Smooth muscle cell (in vitro differentiated cells): ENCODE data around the gene TPSB2. TPM values are rescaled to one million over a fixed set of nuclear protein-coding genes. Genes with fewer than 3 reads are reported as not detected.

Experiments used
- DNase-seq: peaks from one replicate; lab custom pipeline; 2025; ENCODE audit not compliant: unreplicated experiment; lab: John Stamatoyannopoulos, UW
- H2AFZ ChIP-seq: fragments of 200-600 bp; sonication (generic); 2 replicates; pipeline ENCODE4 v1.6.0; 2016; ENCODE audit warnings: antibody characterized with exemption, low read depth, mild to moderate bottlenecking
- H3F3A ChIP-seq: fragments of 200-600 bp; sonication (generic); 2 replicates; pipeline ENCODE4 v1.6.0; 2017; ENCODE audit warnings: antibody characterized with exemption, low read depth
- H3K27ac ChIP-seq: fragments of 200-600 bp; sonication (generic); 2 replicates; pipeline ENCODE4 v1.5.1; 2016; ENCODE audit warnings: low read depth, mild to moderate bottlenecking
- H3K27me3 ChIP-seq: fragments of 200-600 bp; sonication (generic); 2 replicates; pipeline ENCODE4 v1.6.1; 2016; ENCODE audit warnings: low read depth, mild to moderate bottlenecking
- H3K36me3 ChIP-seq: fragments of 200-600 bp; sonication (generic); 2 replicates; pipeline ENCODE4 v1.5.1; 2016; ENCODE audit warnings: low read depth
- H3K4me1 ChIP-seq: fragments of 200-600 bp; sonication (generic); 2 replicates; pipeline ENCODE4 v1.5.1; 2016; ENCODE audit warnings: low read depth
- H3K4me2 ChIP-seq: fragments of 200-600 bp; sonication (generic); 2 replicates; pipeline ENCODE4 v1.6.0; 2016; ENCODE audit warnings: mild to moderate bottlenecking
- H3K4me3 ChIP-seq: fragments of 200-600 bp; sonication (generic); 2 replicates; pipeline ENCODE4 v1.5.1; 2016; ENCODE audit warnings: mild to moderate bottlenecking
- H3K79me2 ChIP-seq: fragments of 200-600 bp; sonication (generic); 2 replicates; pipeline ENCODE4 v1.6.0; 2016; ENCODE audit warnings: low read depth, mild to moderate bottlenecking
- H3K9ac ChIP-seq: fragments of 200-600 bp; sonication (generic); 2 replicates; pipeline ENCODE4 v1.6.0; 2016; ENCODE audit warnings: low read depth
- H3K9me3 ChIP-seq: fragments of 200-600 bp; sonication (generic); replicated peaks from 2 replicates; pipeline ENCODE4 v1.5.1; 2016; ENCODE audit warnings: low read depth
- H4K20me1 ChIP-seq: fragments of 200-600 bp; sonication (generic); 2 replicates; pipeline ENCODE4 v1.6.0; 2016; ENCODE audit warnings: low read depth
- CTCF ChIP-seq: fragments of 200-600 bp; sonication (generic); IDR thresholded peaks from 2 replicates; pipeline ENCODE4 v1.5.1; 2017; ENCODE audit warnings: borderline replicate concordance, mild to moderate bottlenecking, antibody characterized with exemption; ENCODE audit not compliant: insufficient read depth, poor library complexity, severe bottlenecking
- WGBS: methylation state at CpG from one replicate; pipeline ENCODE4 v1.1.7; 2016; ENCODE audit warnings: low lambda C conversion rate; 5-methylcytosine and 5-hydroxymethylcytosine counted together
- polyA plus RNA-seq: library from polyadenylated mRNA; unstranded; fragments of >200 nt; fragmentation: Nextera tagmentation; extraction: Ambion mirVana; gene quantifications from 2 replicates; pipeline ENCODE4 v1.2.1, GENCODE V29; 2016
- total RNA-seq: library from RNA; depleted of rRNA; stranded (reverse); fragments of >200 nt; gene quantifications from 2 replicates; pipeline ENCODE4 v1.2.3, GENCODE V29; 2014

TPSB2 gene
- total and polyA plus RNA-seq, 2 experiments from 2014 or later, result not detected

- Histone ChIP-seq H3K4me3 (no peak overlapping the region), H3K27me3 (no peaks in the 10 kb centered on the region), H3K27ac (no peak overlapping the region), H4K20me1 (no peaks in the 10 kb centered on the region), H3K9me3 (no peaks in the 10 kb centered on the region), H3K36me3 (no peaks in the 10 kb centered on the region), H2AFZ (no peak overlapping the region), H3F3A (no peaks in the 10 kb centered on the region), H3K4me2 (no peak overlapping the region), H3K4me1 (no peaks in the 10 kb centered on the region), H3K9ac (no peak overlapping the region), H3K79me2 (no peaks in the 10 kb centered on the region)
- no peak for TF ChIP-seq CTCF
- WGBS, result 86% methylated on average over 8 of the region's 8 CpGs
- DNase-seq, result no peak
Observed at GRCh38 chr16:1213231-1213630, 16.8 kb downstream of the TPSB2 start.

GRCh38 chr16:1212616-1213194, 17.3 kb downstream of the TPSB2 start:
- H3K4me2 ChIP-seq, result no peak overlapping the region
- TF ChIP-seq CTCF, result no peak
- H2AFZ ChIP-seq, result no peak overlapping the region
- H3K9ac ChIP-seq, result no peak overlapping the region
- no peak overlapping the region for H3K4me3 ChIP-seq
- H3K36me3 ChIP-seq, result no peaks in the 10 kb centered on the region
- no peaks in the 10 kb centered on the region for H3K9me3 ChIP-seq
- DNase-seq, result no peak
- H3F3A ChIP-seq, result no peaks in the 10 kb centered on the region
- no peaks in the 10 kb centered on the region for H4K20me1 ChIP-seq
- H3K27me3 ChIP-seq, result no peaks in the 10 kb centered on the region
- H3K27ac ChIP-seq, result no peak overlapping the region
- no peaks in the 10 kb centered on the region for H3K79me2 ChIP-seq
- H3K4me1 ChIP-seq, result no peaks in the 10 kb centered on the region
- WGBS, result 97% methylated on average over 33 of the region's 40 CpGs

DNA sequence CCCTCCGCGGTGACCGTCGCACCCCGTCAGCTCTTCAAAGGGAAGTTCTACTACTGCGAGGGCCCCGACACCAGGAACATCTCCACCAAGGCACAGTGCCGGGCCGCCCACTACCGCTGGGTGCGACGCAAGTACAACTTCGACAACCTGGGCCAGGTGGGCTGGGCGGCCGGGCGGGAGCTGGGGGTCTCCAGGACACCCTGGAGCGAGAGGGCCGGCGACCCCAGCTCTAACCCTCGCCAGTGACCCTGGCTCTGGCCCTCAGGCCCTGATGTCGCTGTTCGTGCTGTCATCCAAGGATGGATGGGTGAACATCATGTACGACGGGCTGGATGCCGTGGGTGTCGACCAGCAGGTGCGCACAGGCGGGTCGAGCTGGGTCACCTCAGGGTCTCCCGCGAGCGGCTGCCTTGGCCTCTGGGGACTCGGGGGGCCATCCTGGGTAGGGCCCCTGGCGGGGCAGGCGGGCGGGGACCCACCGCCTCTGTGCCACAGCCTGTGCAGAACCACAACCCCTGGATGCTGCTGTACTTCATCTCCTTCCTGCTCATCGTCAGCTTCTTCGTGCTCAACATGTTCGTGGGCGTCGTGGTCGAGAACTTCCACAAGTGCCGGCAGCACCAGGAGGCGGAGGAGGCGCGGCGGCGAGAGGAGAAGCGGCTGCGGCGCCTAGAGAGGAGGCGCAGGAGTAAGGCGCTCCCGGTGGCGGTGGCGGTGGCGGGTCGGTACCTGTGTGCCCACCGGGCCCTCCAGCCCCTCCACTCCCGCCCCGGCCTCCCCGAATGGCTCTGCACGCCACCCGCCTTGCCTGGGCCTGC, 18.3 kb downstream of the TPSB2 start:
- Histone ChIP-seq H3K27me3 (no peaks in the 10 kb centered on the region), H2AFZ (no peak overlapping the region), H4K20me1 (no peaks in the 10 kb centered on the region), H3K27ac (no peak overlapping the region), H3K9ac (no peak overlapping the region), H3K4me2 (no peak overlapping the region), H3F3A (no peaks in the 10 kb centered on the region), H3K36me3 (no peaks in the 10 kb centered on the region), H3K4me3 (no peak overlapping the region), H3K79me2 (no peaks in the 10 kb centered on the region), H3K4me1 (no peaks in the 10 kb centered on the region), H3K9me3 (no peaks in the 10 kb centered on the region)
- TF ChIP-seq CTCF, result no peak
- 97% methylated on average over 44 of the region's 65 CpGs for WGBS
- DNase-seq, result no peak
